ENCODE measurements around the gene RPL21.
"Not testable (repeated sequence)": the region's sequence is repeated elsewhere in the genome, so short reads cannot be mapped to it uniquely, and the experiment has no call there.

GRCh38 chr13:27291967-27292366 is 40.6 kb downstream of the RPL21 start:
- TF ChIP-seq EZH2 (IDR thresholded peaks at IDR 0.05; ENCODE audit: borderline replicate concordance, low read depth, low read length, poor library complexity, severe bottlenecking); CTCF (conservative IDR thresholded peaks at IDR 0.05; ENCODE audit: low read depth, low read length): not testable (repeated sequence)

Data from A673 (cell line).